ENCODE measurements around the gene FANCL. TPM values are rescaled to one million over a fixed set of nuclear protein-coding genes. Genes with fewer than 3 reads are reported as not detected.

Gene FANCL
- total and polyA plus RNA-seq, 9 of the 15 experiments (the other 6 are each of a cell fraction or from before 2014, with no cell fraction given) = 36.7 to 120 (median 58.5) TPM

- no peak for TF ChIP-seq SFPQ (IDR thresholded peaks at IDR 0.05; ENCODE audit: low read depth, low read length)
- no peak for TF ChIP-seq CEBPZ (IDR thresholded peaks at IDR 0.05; ENCODE audit: borderline replicate concordance, low read depth, low read length)
- TF ChIP-seq ASH1L (IDR thresholded peaks at IDR 0.05; ENCODE audit: borderline replicate concordance, low read depth, partially characterized antibody) = peak; percentile 26
- TF ChIP-seq NBN (IDR thresholded peaks at IDR 0.05; ENCODE audit: low read depth) = no peak; the same call in 1 of the 2 replicates
- TF ChIP-seq ZBTB17 (CRISPR knock-in tag; IDR thresholded peaks at IDR 0.05) = 0 out of 2 replicates have a peak, but pooled peaks have one; percentile 41
- no peak for TF ChIP-seq ELF4 (CRISPR knock-in tag; IDR thresholded peaks at IDR 0.05)
- TF ChIP-seq MAFF (IDR thresholded peaks at IDR 0.05; ENCODE audit: low read length) = no peak
- TF ChIP-seq KAT7 (CRISPR knock-in tag; IDR thresholded peaks at IDR 0.05; ENCODE audit: borderline replicate concordance) = no peak
- no peak for TF ChIP-seq MCM7 (IDR thresholded peaks at IDR 0.05)
- TF ChIP-seq ZNF253 (CRISPR knock-in tag; conservative IDR thresholded peaks at IDR 0.05) = no peak
- TF ChIP-seq TFAM (CRISPR knock-in tag; conservative IDR thresholded peaks at IDR 0.05) = no peak
- no peak for TF ChIP-seq SLC30A9 (CRISPR knock-in tag; IDR thresholded peaks at IDR 0.05)
- TF ChIP-seq BRD9 (IDR thresholded peaks at IDR 0.05; ENCODE audit: low read depth, partially characterized antibody) = peak; percentile 21
- TF ChIP-seq JUND (IDR thresholded peaks at IDR 0.05; ENCODE audit: borderline replicate concordance, low read depth, low read length) = no peak
- TF ChIP-seq JUND (tag; IDR thresholded peaks at IDR 0.05; ENCODE audit: borderline replicate concordance, low read depth, low read length) = no peak
- TF ChIP-seq HDAC3 (IDR thresholded peaks at IDR 0.05; ENCODE audit: borderline replicate concordance, partially characterized antibody) = no peak
- no peak for TF ChIP-seq SMARCA4 (IDR thresholded peaks at IDR 0.05)
- no peak for TF ChIP-seq MED1 (CRISPR knock-in tag; IDR thresholded peaks at IDR 0.05; ENCODE audit: borderline replicate concordance)
- no peak for TF ChIP-seq IRF2 (CRISPR knock-in tag; IDR thresholded peaks at IDR 0.05)
- TF ChIP-seq DLX4 (CRISPR knock-in tag; IDR thresholded peaks at IDR 0.05) = no peak
- no peak for TF ChIP-seq RUNX1 (IDR thresholded peaks at IDR 0.05; ENCODE audit: low read depth)
- TF ChIP-seq MTA2 (IDR thresholded peaks at IDR 0.05; ENCODE audit: low read depth) = no peak; the same call in 1 of the 2 replicates
- no peak for TF ChIP-seq U2AF2 (optimal IDR thresholded peaks at IDR 0.05; ENCODE audit: low read depth, low read length)
- peak; percentile 18 for TF ChIP-seq CCNT2 (IDR thresholded peaks at IDR 0.05; ENCODE audit: borderline replicate concordance, extremely low read depth, insufficient read length, low read depth, low read length)
These were observed at the start of gene FANCL (continued) for GRCh38 chr2:58240670-58241545.

Data from K562 (cell line).